HG03103 (cell line): ENCODE results near the gene KIF18B.

ENCODE experiments used
- ATAC-seq: cut with Tn5 transposase; IDR thresholded peaks from one replicate; pipeline ENCODE4 v1.9.1; 2021; ENCODE audit warnings: low read depth; ENCODE audit not compliant: unreplicated experiment

Gene KIF18B

GRCh38 chr17:44941712-44942331 lies 5.8 kb downstream of the KIF18B start:
- no peak for ATAC-seq

DNA sequence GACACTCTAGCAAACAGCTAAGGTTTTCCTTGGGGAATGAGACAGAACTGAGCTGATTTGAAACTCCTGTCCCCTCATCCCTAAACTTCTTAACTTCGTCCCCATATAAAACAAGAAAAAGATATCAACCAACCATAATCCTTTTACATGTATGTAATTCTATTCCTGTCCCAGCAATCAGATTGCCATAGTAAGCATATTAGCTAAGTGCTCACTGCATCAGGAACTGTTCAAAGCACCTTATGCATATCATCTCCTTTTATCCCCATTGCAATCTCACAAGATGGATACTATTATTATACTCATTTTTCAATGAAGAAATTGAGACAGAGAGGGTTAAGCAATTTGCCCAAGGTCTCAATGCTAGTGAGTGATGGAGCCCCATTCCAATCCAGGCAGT lies 6.8 kb downstream of the KIF18B start:
- ATAC-seq, result no peak

DNA sequence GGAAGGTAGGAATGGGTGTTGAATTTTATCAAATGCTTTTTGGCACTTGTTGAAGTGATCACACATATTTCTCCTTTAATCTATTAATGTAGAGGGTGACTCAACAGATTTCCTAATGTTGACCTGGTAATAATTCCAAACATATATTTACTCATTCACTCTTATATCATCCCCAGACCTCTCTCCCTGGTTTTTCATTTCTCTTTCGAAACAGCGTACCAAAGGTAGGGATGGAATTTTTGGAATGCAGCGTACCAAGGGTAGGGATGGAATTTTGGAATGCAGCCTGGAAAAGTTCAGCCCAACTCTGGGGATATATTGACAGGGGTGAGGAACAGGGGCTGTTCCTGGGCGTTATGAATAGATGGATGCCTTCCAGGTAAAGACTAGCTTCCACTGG lies 7.3 kb downstream of the KIF18B start:
- ATAC-seq, result no peak

DNA sequence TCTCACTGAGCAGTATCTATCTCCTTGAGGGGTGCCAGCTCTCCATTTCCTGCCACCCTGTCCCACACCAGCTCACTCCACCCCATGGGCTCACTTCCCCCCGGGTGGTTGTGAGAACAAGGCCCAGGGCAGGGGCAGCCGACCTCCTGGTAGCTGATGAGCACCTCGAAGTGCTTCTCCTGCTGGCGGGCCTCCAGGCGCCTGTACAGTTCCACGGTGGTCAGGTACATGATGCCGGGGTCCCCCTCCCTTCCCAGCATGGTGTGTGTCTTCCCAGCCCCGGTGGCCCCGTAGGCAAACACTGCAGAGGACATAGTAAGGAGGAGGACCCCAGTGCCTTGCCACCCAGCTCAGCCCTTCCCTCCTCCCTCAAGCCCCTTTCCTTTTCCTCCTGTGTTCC lies 12.5 kb downstream of the KIF18B start:
- ATAC-seq, result no peak

DNA sequence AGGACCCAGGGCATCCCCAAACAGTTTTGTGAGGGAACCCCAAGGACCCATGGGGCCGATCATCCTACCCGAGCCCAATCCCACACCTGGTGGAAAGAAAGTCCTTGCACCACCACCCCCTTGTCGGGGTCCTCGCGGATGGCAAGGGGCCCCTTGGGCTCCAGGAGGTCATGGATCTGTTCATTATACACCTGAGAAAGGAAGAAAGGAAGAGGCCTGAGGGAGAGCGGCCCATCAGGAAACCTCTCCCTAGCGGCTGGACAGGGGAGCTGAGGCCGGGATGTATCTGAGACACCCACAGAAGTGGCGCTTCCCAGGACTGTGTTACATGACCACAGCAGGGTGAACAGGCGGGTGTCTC lies 12.8 kb downstream of the KIF18B start:
- ATAC-seq, result no peak

DNA sequence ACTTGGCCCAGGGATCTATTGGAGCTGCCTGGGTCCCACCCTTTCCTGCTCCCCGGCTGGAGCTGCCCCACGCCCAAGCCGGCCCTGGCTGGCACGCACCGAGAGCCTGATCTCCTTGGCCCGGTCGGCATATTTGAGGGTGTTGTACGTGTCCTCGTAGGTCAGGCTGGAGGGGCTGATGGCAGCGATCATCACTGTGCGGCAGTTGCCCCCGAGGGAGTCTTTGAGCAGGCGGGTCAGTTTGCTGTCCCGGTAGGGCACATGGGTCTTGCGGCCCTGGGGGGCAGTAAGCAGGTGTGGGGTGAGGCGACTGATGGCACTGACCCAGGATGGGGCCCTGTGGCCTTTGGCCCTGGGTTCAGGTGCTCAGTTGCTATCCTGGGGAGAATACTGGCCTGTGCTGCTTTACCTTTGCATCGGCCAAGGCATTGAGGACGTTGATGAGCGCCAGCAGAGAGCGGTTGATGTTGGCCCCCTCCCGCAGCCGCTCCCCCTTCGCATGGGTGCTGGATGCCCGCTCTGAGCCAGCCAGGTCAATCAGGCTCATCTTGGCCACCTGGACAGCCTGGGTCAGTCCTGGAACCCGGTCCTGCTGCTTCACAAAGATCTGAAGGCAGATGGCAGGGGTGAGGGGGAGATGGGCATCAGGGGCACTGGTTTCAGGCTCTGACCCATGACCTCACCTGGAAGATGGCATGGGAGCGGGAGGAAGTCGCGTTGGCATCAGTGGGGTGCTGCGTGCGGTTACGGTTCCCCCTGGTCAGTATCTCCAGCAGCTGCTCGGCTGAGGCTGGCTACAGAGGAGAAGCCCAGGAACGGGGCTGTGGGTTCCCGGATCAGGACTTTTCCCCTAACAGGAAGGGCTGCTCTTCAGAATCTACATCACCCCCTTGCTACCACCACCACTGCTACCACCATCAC lies 13.5 kb downstream of the KIF18B start:
- ATAC-seq, result no peak

- ATAC-seq, result no peak
Measured at GRCh38 chr17:44932787-44933097, 14.8 kb downstream of the KIF18B start.

- no peak for ATAC-seq
Measured at GRCh38 chr17:44932096-44932786, 15.3 kb downstream of the KIF18B start.

- no peak for ATAC-seq
Measured at GRCh38 chr17:44931376-44931775, 16.2 kb downstream of the KIF18B start.

DNA sequence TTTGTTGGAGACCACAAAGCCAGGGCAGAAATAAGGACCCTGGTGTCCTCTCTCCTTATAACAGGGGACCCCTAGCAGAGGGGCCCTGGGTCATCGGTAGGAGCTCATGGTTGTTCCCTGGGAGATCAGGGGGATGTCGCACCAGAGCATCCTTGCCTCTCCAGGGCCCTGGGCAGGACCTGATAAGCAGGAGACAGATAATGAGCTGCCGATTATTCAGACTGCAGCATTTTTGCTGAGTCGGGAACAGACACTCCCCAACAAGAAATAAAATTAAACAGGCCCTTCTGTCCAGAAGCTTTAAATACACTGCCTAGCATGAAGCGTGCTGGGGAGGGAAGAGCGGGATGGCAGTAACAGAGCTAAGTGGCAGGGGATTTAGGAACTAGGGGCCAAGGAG lies 16.9 kb downstream of the KIF18B start:
- no peak for ATAC-seq

DNA sequence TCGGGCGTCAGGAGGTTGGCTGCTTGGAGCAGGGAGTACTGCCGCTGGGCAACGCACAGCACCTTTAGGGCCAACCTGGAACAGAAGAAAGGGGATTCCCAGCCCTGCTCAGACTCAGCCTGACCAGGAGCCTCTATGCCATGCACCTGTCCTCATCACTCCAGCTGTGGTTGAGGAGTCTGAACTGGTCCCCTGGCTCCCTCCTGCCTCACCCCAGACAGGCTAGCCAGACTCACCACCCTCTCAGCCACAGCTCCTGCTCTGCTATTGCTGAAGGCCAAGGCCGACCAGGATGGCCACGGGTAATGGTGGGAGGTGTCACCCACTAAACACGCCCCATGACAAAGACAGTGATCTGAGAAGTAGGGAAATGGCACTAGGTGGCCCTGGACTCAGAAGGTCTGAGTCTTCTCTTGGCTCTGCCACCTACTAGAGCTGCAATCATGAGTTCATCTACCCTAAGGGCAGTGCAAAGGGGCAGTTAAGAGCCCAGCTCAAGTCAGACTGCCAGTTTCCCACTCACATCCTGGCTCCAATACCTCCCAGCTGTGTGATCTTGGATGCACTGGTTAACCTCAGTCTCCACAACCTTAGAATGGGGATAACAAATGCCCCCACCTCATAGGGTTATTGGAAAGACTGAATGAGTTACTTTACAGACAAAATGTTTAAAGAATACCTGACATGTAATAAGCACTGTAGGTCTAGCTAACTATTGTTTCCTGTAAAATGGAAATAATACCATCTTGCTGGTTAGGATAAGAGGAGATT lies 18.4 kb downstream of the KIF18B start:
- ATAC-seq, result no peak

DNA sequence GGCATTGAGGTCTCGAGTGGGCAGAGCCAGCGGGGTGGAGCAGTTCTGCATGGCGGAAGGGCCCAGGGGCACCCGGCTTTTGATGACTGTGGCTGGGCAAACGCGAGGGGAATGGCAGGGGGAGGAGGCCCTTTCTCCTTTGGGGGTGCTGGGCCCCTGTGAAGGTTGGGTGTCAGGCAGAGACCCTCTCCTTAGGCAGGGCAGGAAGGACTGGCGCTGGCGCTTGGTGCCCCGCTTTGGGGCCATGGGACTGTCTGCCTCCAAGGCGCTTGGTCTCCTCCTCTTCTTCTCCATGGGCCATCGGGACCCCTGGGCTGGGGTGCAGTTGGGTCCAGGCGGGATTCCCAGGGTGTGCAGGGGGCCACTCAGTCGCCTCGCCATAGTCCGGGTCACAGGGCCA lies 19.4 kb downstream of the KIF18B start:
- ATAC-seq, result no peak

DNA sequence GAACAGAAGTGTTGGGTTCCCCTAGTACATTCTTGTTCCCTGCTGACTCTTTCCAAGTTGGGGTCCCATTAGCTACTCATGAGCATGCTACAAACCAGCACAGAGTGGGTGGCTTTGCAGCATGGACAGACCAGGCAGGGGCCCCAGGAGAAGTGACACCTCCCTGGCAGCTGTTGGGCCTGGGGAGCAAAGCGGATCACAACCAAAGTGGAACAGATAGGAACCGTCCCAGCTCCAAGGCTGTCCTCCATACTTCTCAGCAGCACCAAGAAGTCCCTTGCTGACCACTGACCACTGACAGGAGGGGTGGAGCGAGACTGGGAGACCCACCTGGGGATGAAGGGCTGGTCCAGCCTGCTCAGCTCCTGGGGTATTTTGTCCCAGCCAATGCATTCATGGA lies 19.9 kb downstream of the KIF18B start:
- no peak for ATAC-seq

GRCh38 chr17:44926821-44927525 lies 20.6 kb downstream of the KIF18B start:
- ATAC-seq, result no peak

GRCh38 chr17:44925731-44926697 lies 21.6 kb downstream of the KIF18B start:
- no peak for ATAC-seq

DNA sequence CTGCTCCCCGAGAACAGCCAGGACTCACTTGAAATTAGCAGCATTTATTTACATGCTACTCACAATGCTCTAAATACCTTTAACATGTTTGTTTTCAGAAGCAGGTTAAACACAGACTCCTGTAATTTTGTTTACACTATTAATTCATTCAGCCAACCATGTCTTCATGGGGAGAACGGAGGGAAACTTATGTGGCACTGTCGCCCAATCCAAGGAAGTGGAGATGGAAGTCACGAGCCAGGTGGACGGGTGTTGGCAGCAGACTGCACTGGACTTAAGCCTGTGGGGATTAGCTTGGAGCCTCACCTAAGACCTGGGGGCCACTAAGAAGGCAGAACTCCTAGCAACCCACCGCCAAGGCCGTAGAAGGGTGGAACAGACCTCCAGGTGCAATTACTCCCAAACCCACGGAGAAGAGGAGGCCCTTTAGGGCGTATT lies 23.4 kb downstream of the KIF18B start:
- no peak for ATAC-seq

GRCh38 chr17:44922746-44923470 lies 24.7 kb downstream of the KIF18B start:
- no peak for ATAC-seq

GRCh38 chr17:44922136-44922535 lies 25.4 kb downstream of the KIF18B start:
- no peak for ATAC-seq
